GM21737 (cell line): ENCODE results near the gene NREP.
"Not testable (repeated sequence)": the region's sequence is repeated elsewhere in the genome, so short reads cannot be mapped to it uniquely, and the experiment has no call there.

Source experiments
- ATAC-seq: cut with Tn5 transposase; IDR thresholded peaks from one replicate; pipeline ENCODE4 v1.9.1; 2021; ENCODE audit warnings: mild to moderate bottlenecking, moderate library complexity; ENCODE audit not compliant: unreplicated experiment

NREP gene

DNA sequence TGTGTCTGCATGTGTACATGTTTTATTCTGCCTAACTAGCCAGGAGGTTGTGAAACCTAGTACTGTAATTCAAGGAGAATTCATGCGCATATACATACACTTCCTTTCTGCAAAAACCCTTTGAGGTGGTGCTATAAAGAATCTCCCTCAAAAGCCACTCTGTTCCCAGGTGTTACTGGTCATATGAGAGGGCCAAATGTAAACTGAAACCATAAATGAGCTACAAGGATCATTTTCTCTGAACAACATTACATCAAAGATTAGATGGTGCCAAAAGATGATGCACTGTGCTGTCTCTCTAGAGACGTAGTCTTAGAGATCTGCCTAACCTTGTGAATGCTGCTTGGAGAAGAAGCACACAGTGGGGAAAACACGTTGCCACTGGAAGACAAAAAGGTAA is 15.7 kb downstream of the NREP start:
- peak; percentile 70 for ATAC-seq

DNA sequence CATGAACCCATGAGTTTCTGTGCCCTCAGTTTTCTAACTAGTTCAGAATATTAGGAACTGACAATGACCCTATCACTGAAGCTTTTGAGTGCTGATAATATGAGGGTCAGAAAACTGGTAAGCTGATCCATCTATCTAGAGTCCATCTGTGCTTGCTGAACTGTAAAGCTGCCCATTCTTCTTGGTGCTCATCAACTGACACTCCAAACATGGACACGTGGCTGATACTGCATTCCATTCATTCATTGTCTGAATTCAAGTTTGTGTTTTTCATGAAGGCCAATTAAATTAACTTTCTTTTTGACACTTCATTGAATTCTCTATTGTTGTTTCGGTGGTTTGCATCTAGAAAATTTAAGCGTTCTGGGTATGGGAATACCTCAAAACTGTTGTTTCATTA is 17.6 kb downstream of the NREP start:
- no peak for ATAC-seq

DNA sequence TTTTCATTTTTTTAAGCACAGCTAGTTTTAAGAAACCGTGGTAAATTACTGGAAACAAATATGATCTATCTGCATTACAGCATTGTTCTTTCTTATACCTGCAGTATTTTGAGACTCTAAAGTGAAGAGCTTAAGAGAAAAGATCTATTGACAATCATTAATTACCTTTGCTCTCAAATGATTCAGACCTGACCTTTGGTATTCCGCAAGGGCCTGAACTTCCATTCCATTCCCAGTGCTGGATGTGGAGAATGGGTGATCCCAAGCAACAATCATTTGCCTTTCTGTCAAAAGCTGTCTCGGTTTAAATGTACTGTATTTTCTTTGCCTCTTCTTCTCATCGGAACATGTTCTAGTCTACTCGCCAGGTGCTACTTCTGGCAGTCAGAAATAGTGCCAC is 18.9 kb downstream of the NREP start:
- ATAC-seq: no peak

GRCh38 chr5:111737716-111738115 is 19.3 kb downstream of the NREP start:
- ATAC-seq: no peak

GRCh38 chr5:111735583-111736270 is 21.3 kb downstream of the NREP start:
- no peak for ATAC-seq

DNA sequence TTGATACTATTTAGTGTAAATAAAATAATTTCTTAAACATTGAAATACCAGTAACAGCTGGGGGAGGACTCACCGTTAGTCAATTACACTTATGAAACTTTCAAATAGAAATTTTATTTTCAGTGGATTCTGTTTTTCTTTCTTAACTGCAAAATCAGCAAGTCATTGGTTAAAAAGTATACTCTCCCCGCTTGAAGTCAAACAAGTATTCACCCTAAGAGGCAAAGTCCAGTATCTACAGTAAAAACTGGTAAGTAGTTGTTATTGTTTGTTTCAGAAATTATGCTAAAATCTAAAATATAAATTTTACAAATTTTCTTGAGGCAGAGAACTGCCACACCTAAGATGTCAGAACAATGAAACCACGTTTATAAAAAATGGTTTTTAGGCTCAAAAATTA is 22.4 kb downstream of the NREP start:
- ATAC-seq: no peak

- ATAC-seq: no peak
Measured at GRCh38 chr5:111734013-111734412, 23.0 kb downstream of the NREP start.

DNA sequence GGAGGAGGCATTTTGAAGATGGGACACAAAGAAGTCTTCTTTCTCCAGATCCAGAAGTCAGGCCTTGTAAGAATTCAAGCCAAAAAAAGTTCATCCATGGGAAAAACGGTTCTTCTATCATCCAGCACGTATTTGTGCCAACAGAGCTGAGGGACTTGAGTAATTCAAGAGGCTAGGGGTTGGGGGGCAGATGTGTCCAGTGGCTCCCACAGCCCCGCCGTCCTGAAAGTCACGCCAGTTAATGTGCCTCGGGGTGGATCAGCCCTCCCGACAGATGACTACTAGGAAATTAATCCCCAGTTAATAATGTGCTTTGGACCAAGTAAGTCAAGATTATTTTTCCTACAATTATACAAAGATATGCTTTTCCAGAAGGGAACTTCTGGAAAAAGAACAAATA is 23.4 kb downstream of the NREP start:
- ATAC-seq: no peak

GRCh38 chr5:111731638-111732037 is 25.4 kb downstream of the NREP start:
- no peak for ATAC-seq

GRCh38 chr5:111730659-111731382 is 26.2 kb downstream of the NREP start:
- ATAC-seq: no peak

DNA sequence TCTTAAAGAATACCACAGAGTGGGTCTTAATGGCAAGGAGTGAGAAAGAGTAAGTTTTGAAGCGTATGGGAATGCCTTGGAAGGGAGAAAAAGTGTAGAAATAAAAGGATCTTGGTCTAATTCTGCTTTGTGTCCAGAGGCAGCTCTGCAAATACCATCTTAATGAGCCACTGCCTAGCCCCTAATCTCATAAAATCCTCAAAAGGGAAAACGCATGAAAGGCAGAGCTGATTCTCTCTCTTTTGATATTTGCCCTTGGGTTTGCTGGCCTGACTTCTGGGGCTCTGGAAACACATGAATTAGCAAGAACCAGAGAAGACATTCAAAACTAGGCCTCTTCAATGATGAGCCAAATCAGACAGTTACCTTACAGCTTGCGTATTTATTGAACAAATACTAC is 28.1 kb downstream of the NREP start:
- ATAC-seq: no peak

DNA sequence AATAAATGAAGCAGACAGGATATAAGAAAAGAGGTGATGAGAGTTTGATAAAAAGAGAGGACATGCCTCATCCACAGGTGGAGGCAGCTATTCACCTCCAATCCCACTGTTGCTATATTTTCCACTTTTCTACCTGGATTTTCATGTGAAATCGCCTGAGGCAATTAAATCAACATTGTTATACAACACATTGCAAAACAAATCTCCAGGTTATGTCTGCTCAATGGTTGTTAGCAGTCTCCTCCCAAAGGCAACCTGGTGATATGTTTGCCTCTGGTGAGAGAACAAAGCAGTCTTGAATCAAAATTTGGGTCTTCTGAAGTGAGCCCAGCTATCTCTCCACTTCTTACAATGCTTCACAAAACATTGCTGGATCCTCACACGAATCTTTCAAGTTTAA is 30.0 kb downstream of the NREP start:
- ATAC-seq: no peak

- ATAC-seq: no peak
Measured at GRCh38 chr5:111722140-111722539, 34.9 kb downstream of the NREP start.

GRCh38 chr5:111720333-111720890 is 36.6 kb downstream of the NREP start:
- no peak for ATAC-seq

DNA sequence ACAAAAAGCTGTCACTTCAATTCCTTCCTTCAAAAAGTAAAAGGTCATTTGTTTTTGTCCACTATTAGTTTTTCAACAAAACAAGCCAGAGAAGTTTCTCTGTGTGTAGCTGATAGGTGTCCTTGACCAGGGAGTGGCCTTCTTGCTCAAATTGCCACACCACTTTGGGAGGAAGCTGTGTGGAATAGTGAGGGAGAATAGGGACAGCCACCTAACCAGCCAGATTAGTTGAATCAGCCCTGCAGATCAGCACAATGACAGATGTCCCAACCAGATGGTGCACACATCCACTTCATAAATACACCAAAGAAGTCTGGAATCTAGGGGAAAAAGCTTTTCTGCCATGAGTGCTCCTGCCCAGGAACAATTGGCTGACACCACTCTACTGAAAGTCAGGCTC is 37.2 kb downstream of the NREP start:
- no peak for ATAC-seq

DNA sequence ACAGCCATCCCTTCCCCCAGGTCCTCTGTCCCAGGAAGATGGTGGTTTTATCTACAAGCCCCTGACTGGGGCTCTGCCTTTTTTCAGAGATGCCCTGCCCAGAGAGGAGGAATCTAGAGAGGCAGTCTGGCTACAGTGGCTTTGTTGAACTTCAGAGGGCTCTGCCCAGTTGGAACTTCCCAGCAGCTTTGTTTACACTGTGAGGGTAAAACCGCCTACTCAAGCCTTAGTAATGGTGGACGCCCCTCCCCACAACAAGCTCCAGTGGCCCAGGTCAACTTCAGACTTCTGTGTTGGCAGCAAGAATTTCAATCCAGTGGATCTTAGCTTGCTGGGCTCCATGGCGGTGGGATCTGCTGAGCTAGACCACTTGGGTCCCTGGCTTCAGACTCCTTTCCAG is 40.2 kb downstream of the NREP start:
- ATAC-seq: not testable (repeated sequence)

DNA sequence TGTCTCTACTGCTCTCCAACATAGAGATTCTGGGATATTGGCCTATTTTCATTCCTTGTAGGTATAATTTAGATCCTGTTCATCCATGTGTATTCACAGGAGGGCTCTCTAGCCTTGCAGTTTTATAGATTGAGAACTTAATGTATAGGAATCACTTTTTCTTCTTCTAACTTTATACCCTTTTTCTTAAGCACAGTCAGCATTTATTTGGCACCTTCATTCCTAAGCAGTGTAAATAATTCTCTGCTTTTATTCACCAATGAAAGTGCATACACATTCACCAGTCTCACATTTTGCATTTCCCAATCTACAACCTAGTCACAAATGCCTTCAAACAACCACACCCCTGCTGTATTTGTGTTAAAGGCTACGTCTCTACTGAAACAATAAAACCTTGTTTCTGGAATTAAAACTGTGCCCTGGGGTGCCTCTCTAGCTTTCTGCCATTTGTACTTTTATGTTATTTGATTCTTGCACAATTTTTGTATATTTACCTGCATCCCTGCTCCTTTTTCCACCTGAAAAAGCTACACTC is 49.3 kb downstream of the NREP start:
- ATAC-seq: no peak

GRCh38 chr5:111706345-111706744 is 50.6 kb downstream of the NREP start:
- ATAC-seq: no peak

- peak; percentile 41 for ATAC-seq
Measured at GRCh38 chr5:111704452-111705085, 52.4 kb downstream of the NREP start.

DNA sequence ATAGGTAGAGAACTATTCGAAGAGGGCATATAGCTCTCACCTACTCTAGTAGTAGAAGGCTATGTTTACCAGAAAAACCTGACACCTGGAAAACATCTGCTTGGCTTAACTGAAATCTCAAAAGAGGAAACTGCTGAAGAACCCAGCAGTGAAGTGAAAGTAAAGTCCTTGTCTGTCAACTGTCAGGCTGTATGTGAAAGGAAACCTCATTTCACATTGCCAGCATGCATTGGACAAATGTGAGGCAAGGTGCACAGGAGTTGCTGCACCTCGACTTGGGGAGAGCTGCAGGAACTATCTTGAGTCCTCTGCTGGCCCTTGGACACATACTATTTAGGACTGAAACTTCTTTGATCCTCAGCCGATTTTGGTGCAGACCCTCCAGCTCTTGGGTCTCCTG is 53.3 kb downstream of the NREP start:
- ATAC-seq: peak; percentile 98

DNA sequence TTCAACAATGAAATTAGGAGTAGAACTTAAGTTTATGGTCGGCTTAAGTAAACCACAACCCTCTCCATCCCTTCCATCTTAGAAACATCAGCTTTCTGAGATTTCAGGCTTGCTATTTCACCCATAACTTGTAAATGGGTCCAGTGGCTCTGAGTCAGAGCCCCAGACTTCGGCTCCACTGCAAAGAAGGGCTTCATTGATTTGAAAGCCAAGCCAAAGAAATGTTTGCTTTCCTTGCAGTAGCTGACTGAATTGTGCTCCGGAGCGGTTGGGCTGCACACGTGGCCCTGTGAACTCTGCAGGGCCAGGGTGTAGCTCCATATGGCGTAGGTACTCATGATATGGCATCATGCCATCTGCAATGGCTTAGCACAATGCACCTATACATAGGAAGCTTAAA is 57.0 kb downstream of the NREP start:
- no peak for ATAC-seq

DNA sequence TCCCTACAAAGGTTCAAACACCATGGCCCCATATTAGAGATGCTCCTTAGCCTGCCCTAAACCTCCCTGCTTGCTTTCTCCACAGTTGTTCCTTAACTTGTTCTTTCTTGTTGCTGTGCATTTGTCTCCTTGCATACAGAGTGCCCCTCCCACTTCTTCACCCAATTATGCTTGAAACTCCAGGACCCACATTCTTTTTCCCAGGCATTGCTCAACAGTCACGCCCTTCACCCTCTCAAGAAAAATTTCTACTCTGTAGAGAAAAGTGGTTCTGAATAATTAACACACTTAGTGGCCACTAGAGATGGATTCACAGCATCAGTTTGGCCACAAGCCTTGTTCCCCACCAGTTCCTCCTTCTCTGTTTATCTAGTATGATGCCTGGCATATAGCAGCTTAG is 57.7 kb downstream of the NREP start:
- no peak for ATAC-seq
